ENCODE results near the gene STK32B. TPM values are rescaled to one million over a fixed set of nuclear protein-coding genes. Genes with fewer than 3 reads are reported as not detected.
"Not testable (repeated sequence)": the region's sequence is repeated elsewhere in the genome, so short reads cannot be mapped to it uniquely, and the experiment has no call there.

The STK32B gene
- total RNA-seq, 1 experiment from 2014 or later, result 15.1 TPM

DNA sequence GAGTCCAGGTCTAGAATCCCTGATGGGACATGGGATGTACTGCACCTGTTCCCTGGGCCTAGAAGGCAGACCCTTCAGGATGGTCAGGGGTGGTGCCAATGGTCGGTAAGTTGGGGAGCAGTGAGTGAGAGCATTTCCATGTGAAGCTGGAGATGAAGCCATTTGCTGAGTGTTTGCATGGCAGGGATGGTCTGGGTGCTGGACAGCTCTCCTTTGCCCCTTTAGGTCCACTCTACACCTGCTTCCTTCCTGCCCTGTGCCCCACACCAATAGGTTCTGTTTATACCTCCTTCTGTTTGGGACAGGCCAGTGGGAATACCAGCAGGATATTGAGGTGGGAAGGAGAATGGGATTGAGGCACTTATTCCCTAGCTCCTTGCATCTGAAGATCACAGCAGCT lies 181.3 kb downstream of the STK32B start:
- ChIA-PET CTCF (no interaction called here), POLR2A (ENCODE audit: low non-redundant PET) (no interaction called here)
- TF ChIP-seq, protein P1, sequence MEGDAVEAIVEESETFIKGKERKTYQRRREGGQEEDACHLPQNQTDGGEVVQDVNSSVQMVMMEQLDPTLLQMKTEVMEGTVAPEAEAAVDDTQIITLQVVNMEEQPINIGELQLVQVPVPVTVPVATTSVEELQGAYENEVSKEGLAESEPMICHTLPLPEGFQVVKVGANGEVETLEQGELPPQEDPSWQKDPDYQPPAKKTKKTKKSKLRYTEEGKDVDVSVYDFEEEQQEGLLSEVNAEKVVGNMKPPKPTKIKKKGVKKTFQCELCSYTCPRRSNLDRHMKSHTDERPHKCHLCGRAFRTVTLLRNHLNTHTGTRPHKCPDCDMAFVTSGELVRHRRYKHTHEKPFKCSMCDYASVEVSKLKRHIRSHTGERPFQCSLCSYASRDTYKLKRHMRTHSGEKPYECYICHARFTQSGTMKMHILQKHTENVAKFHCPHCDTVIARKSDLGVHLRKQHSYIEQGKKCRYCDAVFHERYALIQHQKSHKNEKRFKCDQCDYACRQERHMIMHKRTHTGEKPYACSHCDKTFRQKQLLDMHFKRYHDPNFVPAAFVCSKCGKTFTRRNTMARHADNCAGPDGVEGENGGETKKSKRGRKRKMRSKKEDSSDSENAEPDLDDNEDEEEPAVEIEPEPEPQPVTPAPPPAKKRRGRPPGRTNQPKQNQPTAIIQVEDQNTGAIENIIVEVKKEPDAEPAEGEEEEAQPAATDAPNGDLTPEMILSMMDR (conservative IDR thresholded peaks at IDR 0.05; ENCODE audit: low read depth, low read length), result no peak
- no peak for TF ChIP-seq EZH2 (IDR thresholded peaks at IDR 0.05; ENCODE audit: borderline replicate concordance, low read depth, low read length, poor library complexity, severe bottlenecking)
- no peaks in the 10 kb centered on the region for H3K9me3 ChIP-seq (ENCODE audit: low read depth, low read length, poor library complexity, severe bottlenecking)
- no peak for DNase-seq (ENCODE audit: low spot score)
- BruUV-seq (replicated peaks), result no TSS peak
- no peaks in the 10 kb centered on the region for H3K4me1 ChIP-seq (ENCODE audit: insufficient read depth, low read length, poor library complexity, severe bottlenecking)
- no peak overlapping the region for H3K4me3 ChIP-seq (ENCODE audit: low read depth, low read length, poor library complexity, severe bottlenecking)
- intact Hi-C loops (cut with micrococcal nuclease; ENCODE audit: unreplicated experiment), result no loop called here
- H3K27ac ChIP-seq (ENCODE audit: low read depth, low read length, poor library complexity, severe bottlenecking), result no peak overlapping the region
- no peaks in the 10 kb centered on the region for H3K27me3 ChIP-seq (replicated peaks; ENCODE audit: insufficient read depth, low read depth, low read length, poor library complexity)
- H3K36me3 ChIP-seq (ENCODE audit: insufficient read depth, low read length, poor library complexity, severe bottlenecking), result no peaks in the 10 kb centered on the region

GRCh38 chr4:5237086-5237660 lies 185.9 kb downstream of the STK32B start:
- no peak overlapping the region for H3K4me3 ChIP-seq (ENCODE audit: low read depth, low read length, poor library complexity, severe bottlenecking)
- no peak for DNase-seq (ENCODE audit: low spot score)
- H3K9me3 ChIP-seq (ENCODE audit: low read depth, low read length, poor library complexity, severe bottlenecking), result no peaks in the 10 kb centered on the region
- H3K4me1 ChIP-seq (ENCODE audit: insufficient read depth, low read length, poor library complexity, severe bottlenecking), result peaks cover 5% of the 10 kb centered on the region
- no peaks in the 10 kb centered on the region for H3K27me3 ChIP-seq (replicated peaks; ENCODE audit: insufficient read depth, low read depth, low read length, poor library complexity)
- H3K36me3 ChIP-seq (ENCODE audit: insufficient read depth, low read length, poor library complexity, severe bottlenecking), result no peaks in the 10 kb centered on the region
- no peak for TF ChIP-seq EZH2 (IDR thresholded peaks at IDR 0.05; ENCODE audit: borderline replicate concordance, low read depth, low read length, poor library complexity, severe bottlenecking)
- TF ChIP-seq, protein P1 (conservative IDR thresholded peaks at IDR 0.05; ENCODE audit: low read depth, low read length), result no peak
- ChIA-PET POLR2A (ENCODE audit: low non-redundant PET) (no interaction called here), CTCF (no interaction called here)
- H3K27ac ChIP-seq (ENCODE audit: low read depth, low read length, poor library complexity, severe bottlenecking), result no peak overlapping the region
- intact Hi-C loops (cut with micrococcal nuclease; ENCODE audit: unreplicated experiment), result no loop called here
- BruUV-seq (replicated peaks), result no TSS peak

DNA sequence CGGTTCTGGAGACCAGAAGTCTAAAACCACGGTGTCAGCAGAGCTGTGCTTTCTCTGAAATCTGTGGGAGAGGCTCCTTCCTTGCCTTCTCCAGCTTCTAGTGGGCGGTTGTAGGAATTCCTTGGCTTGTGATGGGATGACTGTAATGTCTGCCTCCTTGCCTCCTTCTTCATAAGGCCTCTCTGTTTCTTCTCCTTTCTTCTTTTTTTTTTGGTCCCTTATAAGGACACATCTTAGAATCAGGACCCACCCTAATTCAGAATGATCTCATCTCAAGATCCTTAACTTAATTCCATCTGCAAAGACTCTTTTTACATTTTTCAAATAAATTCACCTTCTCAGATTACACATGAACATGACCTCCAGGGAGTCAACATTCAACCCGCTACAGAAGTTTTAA lies 186.9 kb downstream of the STK32B start:
- Histone ChIP-seq H3K27me3 (replicated peaks; ENCODE audit: insufficient read depth, low read depth, low read length, poor library complexity) (no peaks in the 10 kb centered on the region), H3K4me3 (ENCODE audit: low read depth, low read length, poor library complexity, severe bottlenecking) (no peak overlapping the region), H3K4me1 (ENCODE audit: insufficient read depth, low read length, poor library complexity, severe bottlenecking) (peaks cover 5% of the 10 kb centered on the region), H3K36me3 (ENCODE audit: insufficient read depth, low read length, poor library complexity, severe bottlenecking) (no peaks in the 10 kb centered on the region), H3K9me3 (ENCODE audit: low read depth, low read length, poor library complexity, severe bottlenecking) (no peaks in the 10 kb centered on the region), H3K27ac (ENCODE audit: low read depth, low read length, poor library complexity, severe bottlenecking) (peak overlapping the region; percentile 17)
- ChIA-PET CTCF (no interaction called here), POLR2A (ENCODE audit: low non-redundant PET) (no interaction called here)
- intact Hi-C loops (cut with micrococcal nuclease; ENCODE audit: unreplicated experiment), result no loop called here
- DNase-seq (ENCODE audit: low spot score), result peak; percentile 50
- BruUV-seq (replicated peaks), result no TSS peak
- TF ChIP-seq EZH2 (IDR thresholded peaks at IDR 0.05; ENCODE audit: borderline replicate concordance, low read depth, low read length, poor library complexity, severe bottlenecking), result no peak
- TF ChIP-seq, protein P1 (conservative IDR thresholded peaks at IDR 0.05; ENCODE audit: low read depth, low read length), result no peak

- DNase-seq (ENCODE audit: low spot score); H3K27ac ChIP-seq (ENCODE audit: low read depth, low read length, poor library complexity, severe bottlenecking); BruUV-seq (replicated peaks); H3K27me3 ChIP-seq (replicated peaks; ENCODE audit: insufficient read depth, low read depth, low read length, poor library complexity); H3K4me1 ChIP-seq (ENCODE audit: insufficient read depth, low read length, poor library complexity, severe bottlenecking); H3K4me3 ChIP-seq (ENCODE audit: low read depth, low read length, poor library complexity, severe bottlenecking); POLR2A ChIA-PET (ENCODE audit: low non-redundant PET); H3K9me3 ChIP-seq (ENCODE audit: low read depth, low read length, poor library complexity, severe bottlenecking); H3K36me3 ChIP-seq (ENCODE audit: insufficient read depth, low read length, poor library complexity, severe bottlenecking); CTCF ChIA-PET; intact Hi-C loops (cut with micrococcal nuclease; ENCODE audit: unreplicated experiment): not testable (repeated sequence)
These were observed 195.8 kb downstream of the STK32B start for GRCh38 chr4:5247061-5247460.

Data from A673 (cell line).